ENCODE results near the gene THADA. TPM values are rescaled to one million over a fixed set of nuclear protein-coding genes. Genes with fewer than 3 reads are reported as not detected.
"Not testable (repeated sequence)": the region's sequence is repeated elsewhere in the genome, so short reads cannot be mapped to it uniquely, and the experiment has no call there.

THADA gene
- total RNA-seq, 1 donor from 2014 or later, result 18.4 TPM

GRCh38 chr2:43199492-43200488 is 396.0 kb downstream of the THADA start:
- no peak for DNase-seq (ENCODE audit: low spot score)
- intact Hi-C loops (cut with DNase I), result no loop called here

GRCh38 chr2:43198263-43198662 is 397.6 kb downstream of the THADA start:
- intact Hi-C loops (cut with DNase I), result no loop called here
- DNase-seq (ENCODE audit: low spot score), result no peak

GRCh38 chr2:43197588-43197896 is 398.3 kb downstream of the THADA start:
- DNase-seq (ENCODE audit: low spot score), result no peak
- intact Hi-C loops (cut with DNase I), result no loop called here

GRCh38 chr2:43196768-43197587 is 398.9 kb downstream of the THADA start:
- DNase-seq (ENCODE audit: low spot score), result no peak
- intact Hi-C loops (cut with DNase I), result no loop called here

- intact Hi-C loops (cut with DNase I), result no loop called here
- no peak for DNase-seq (ENCODE audit: low spot score)
Observed at GRCh38 chr2:43194121-43194869, 401.5 kb downstream of the THADA start.

- intact Hi-C loops (cut with DNase I), result no loop called here
- DNase-seq (ENCODE audit: low spot score), result no peak
Observed at GRCh38 chr2:43193652-43194120, 402.2 kb downstream of the THADA start.

- intact Hi-C loops (cut with DNase I), result no loop called here
- no peak for DNase-seq (ENCODE audit: low spot score)
Observed at GRCh38 chr2:43192744-43193651, 402.8 kb downstream of the THADA start.

- DNase-seq (ENCODE audit: low spot score), result no peak
Observed at GRCh38 chr2:43191947-43192516, 403.8 kb downstream of the THADA start.

GRCh38 chr2:43190311-43191052 is 405.4 kb downstream of the THADA start:
- intact Hi-C loops (cut with DNase I), result no loop called here
- DNase-seq (ENCODE audit: low spot score), result no peak

More at GRCh38 chr2:43191947-43192516, 403.8 kb downstream of the THADA start:
- intact Hi-C loops (cut with DNase I), result no loop called here

- intact Hi-C loops (cut with DNase I); DNase-seq (ENCODE audit: low spot score): not testable (repeated sequence)
Observed at GRCh38 chr2:43189861-43190260, 406.0 kb downstream of the THADA start.

- intact Hi-C loops (cut with DNase I), result no loop called here
- no peak for DNase-seq (ENCODE audit: low spot score)
Observed at GRCh38 chr2:43188561-43189386, 407.1 kb downstream of the THADA start.

- intact Hi-C loops (cut with DNase I), result no loop called here
- no peak for DNase-seq (ENCODE audit: low spot score)
Observed at GRCh38 chr2:43186679-43187374, 409.0 kb downstream of the THADA start.

GRCh38 chr2:43186321-43186678 is 409.5 kb downstream of the THADA start:
- no peak for DNase-seq (ENCODE audit: low spot score)
- intact Hi-C loops (cut with DNase I), result no loop called here

GRCh38 chr2:43185146-43185545 is 410.7 kb downstream of the THADA start:
- no peak for DNase-seq (ENCODE audit: low spot score)
- intact Hi-C loops (cut with DNase I), result no loop called here

- intact Hi-C loops (cut with DNase I), result no loop called here
- no peak for DNase-seq (ENCODE audit: low spot score)
Observed at GRCh38 chr2:43184339-43184895, 411.4 kb downstream of the THADA start.

GRCh38 chr2:43183743-43184142 is 412.1 kb downstream of the THADA start:
- intact Hi-C loops (cut with DNase I), result no loop called here

More at GRCh38 chr2:43183743-43184142, 412.1 kb downstream of the THADA start:
- DNase-seq (ENCODE audit: low spot score), result no peak
